Germinal center (tissue), 1 donor: ENCODE results near the gene TNFRSF18.
"Not testable (repeated sequence)": the region's sequence is repeated elsewhere in the genome, so short reads cannot be mapped to it uniquely, and the experiment has no call there.

Experiments
- DNase-seq: peaks from one replicate; pipeline ENCODE4 v3.0.0; 2012; ENCODE audit warnings: mixed read lengths, low spot score

The TNFRSF18 gene, protein sequence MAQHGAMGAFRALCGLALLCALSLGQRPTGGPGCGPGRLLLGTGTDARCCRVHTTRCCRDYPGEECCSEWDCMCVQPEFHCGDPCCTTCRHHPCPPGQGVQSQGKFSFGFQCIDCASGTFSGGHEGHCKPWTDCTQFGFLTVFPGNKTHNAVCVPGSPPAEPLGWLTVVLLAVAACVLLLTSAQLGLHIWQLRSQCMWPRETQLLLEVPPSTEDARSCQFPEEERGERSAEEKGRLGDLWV

DNA sequence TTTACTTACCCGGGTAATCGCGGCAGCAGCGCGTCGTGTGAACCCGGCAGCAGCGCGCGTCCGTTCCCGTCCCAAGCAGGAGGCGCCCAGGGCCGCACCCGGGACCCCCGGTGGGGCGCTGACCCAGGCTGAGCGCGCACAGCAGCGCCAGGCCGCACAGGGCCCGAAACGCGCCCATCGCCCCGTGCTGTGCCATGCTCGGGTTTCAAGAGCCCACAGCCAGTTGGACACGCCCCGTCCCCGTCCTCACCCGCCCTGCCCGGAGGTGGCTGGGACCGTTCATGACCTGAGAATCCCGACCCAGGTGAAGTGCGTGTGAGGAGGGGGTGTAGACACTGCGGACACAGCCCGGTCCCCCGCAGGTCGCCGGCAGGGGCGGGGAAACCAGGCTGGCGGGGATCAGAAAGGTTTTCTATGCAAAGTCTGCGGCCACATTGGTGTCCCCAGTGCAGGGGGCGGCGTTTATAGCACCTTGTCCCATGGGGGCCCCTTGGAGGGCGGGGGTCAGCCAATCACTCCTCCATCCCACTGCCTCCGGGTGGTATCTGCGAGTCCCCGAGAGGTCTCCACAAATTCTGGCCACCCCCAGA lies at the start of gene TNFRSF18:
Gene TNFRSF18 (minus strand): TSS at position 217 of the 590 bp plus-strand sequence. CDS start 21 bp downstream, at position 196.
- DNase-seq = no peak

DNA sequence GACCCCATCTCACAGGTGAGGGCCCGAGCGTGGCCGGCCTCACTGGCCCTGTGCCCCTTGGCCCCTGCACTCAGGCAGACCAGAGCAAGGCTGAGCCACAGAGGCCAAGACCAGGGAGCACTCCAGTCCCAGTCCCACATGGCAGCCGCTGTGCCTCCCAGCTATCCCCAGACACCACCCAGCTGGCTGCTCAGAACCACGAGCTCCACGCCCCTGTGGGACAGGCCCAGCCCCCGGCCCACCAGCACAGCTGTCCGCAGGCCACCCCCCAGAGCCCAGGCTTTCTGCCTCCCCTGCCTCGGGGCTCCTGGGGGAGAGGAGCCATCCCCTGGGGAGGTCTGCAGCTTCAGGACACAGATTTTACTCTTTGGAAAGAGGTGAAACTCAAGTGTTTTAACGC lies 49.2 kb upstream of the TNFRSF18 start:
- no peak for DNase-seq

DNA sequence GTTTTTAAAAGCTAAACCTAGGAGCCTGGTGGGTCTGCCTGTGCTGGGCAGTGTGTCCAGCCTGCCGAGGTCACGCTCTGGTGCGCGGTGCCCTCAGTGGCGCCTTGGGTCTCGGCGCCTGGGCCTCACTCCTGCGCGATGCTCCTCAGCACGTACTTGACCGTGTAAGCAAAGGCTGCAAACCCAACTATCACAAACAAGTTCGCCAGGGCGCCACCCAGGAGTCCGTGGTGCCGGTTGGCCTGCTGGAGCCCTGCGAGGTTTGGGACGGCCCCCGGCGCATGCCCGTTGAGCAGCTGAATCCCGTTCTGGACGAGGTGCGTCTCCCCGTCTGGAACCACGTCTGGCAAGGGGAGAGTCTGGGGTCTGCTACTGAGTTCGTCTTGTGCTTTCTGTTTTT lies 48.7 kb upstream of the TNFRSF18 start:
- DNase-seq = no peak

DNA sequence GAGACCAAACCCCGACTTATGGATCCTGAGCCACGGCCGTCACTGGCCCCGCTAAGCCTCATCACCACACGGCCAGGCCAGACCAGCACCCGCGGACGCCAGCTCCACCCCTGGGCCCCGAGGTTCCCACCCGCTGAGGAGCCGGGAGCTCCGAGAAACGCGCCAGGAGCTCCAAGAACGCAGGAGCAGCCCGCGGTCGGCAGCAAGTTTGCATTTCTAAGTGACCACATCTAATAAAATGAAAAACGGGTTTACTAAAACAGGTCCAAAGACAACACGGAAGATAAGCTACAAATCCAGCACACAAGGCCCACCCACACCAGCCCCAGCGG lies 48.2 kb upstream of the TNFRSF18 start:
- DNase-seq = no peak

DNA sequence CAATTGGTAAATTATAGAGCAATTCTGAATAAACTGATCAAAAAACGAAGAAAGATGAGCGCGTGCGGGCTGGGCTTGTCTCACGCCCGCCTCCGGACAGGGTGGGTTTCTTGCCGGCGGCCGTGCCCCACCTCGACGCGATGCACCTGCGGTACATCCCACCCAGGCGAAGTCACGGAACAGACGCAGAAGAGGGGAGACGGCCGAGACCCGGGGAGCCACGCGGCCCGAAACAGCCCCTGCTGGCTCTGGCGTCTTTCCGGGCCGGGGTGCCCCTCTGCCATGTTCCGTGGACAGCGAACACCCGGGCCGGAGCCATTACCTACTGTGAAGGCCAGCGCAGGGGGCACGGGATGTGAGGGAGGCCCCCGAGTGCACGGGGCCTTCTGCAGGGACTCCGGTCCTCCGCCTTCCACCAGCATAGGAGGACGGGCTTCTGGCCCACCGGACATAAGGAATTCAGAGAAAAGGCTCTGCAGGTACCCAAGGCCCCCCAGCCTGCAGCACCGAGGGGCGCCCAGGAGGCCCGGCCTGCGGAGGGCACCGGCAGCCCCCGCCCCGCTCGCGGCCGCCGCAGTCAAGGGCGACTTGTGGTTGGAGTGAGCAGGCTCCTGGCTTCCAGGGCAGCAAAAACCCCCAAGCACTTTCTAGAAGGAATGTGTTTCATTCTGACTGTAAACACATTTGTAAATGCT lies 47.7 kb upstream of the TNFRSF18 start:
- DNase-seq = no peak

DNA sequence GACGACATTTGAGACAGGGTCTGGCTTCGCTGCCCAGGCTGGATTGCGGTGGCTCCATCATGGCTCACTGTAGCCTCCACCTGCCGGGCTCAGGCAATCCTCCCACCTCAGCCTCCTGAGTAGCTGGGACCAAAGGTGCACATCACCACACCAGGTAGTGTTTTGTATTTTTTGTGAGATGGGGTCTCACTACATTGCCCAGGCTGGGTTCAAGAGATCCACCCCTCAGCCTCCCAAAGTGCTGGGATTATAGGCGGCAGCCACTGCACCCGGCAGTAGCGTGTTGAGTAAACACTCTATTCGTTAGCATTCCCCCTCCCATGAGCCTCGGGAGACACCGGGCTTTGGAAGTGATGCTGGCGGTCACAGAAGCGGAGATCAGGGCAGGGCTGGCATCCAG lies 46.9 kb upstream of the TNFRSF18 start:
- DNase-seq = no peak

DNA sequence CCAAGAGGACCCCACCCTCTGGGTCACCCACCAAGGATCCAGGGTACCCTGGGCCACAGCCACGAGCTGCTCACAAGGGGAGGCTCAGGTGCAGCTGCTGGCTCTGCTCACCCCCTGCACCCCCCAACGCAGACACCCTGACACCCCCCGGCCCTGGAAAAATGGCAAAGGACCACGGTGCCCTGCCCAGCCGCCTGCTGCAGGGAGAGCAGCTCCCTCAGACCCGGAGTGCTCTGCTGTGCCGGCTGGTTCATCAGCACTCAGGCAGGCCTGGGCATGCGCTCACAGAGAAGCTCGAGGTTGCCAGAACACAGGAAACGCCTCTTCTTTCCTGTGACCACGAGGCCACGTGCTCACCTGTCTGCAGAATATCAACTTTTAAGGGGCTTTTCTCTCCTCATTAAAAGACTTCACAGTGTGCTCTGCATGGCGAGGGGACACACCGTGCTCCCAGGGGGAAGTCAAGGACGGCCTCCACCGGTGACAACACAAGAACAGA lies 44.4 kb upstream of the TNFRSF18 start:
- peak; percentile 63 for DNase-seq

DNA sequence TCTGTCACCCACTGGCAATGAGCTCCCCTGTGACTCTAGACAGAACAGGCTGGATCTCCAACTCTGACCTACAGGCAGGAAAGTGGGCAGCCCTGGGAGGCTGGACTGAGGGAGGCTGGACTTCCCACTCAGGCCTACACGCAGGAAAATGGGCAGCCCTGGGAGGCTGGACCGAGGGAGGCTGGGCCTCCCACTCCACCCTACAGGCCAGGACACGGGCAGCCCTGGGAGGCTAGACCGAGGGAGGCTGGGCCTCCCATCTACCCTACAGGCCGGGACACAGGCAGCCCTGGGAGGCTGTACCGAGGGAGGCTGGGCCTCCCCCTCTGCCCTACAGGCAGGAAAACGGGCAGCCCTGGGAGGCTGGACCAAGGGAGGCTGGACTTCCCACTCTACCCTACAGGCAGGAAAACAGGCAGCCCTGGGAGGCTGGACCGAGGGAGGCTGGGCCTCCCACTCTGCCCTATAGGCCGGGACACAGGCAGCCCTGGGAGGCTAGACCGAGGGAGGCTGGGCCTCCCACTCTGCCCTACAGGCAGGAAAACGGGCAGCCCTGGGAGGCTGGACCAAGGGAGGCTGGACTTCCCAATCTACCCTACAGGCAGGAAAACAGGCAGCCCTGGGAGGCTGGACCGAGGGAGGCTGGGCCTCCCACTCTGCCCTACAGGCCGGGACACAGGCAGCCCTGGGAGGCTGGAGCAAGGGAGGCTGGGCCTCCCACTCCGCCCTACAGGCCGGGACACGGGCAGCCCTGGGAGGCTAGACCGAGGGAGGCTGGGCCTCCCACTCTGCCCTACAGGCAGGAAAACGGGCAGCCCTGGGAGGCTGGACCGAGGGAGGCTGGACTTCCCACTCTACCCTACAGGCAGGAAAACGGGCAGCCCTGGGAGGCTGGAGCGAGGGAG lies 41.9 kb upstream of the TNFRSF18 start:
- not testable (repeated sequence) for DNase-seq

DNA sequence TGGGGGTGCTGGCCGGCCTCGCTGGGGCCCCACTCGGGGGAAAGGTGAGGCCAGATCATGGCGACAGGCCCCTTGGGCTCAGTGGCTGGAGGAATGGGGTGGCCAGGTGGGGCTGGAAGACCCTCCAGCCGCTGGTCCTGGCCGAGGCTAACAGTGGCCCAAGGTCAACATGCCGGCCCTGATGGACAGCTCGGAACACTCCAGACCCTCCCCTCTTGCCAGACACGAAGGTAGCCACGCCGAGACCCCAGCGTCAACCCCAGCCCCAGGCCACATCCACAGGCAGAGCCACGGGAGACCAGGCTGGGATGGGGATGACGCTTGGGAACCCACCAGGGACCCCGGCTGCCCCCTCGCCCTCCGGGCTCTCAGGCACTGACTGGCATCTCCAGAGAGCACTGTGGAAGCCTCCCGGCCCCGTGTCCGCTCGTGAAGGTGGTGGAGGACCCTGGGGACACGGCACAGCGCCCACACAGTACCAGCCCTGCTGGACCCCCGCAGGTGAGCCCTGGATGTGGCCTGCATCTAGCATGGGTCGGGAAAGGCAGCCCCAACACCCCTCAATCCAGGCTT lies 41.0 kb upstream of the TNFRSF18 start:
- DNase-seq = no peak

DNA sequence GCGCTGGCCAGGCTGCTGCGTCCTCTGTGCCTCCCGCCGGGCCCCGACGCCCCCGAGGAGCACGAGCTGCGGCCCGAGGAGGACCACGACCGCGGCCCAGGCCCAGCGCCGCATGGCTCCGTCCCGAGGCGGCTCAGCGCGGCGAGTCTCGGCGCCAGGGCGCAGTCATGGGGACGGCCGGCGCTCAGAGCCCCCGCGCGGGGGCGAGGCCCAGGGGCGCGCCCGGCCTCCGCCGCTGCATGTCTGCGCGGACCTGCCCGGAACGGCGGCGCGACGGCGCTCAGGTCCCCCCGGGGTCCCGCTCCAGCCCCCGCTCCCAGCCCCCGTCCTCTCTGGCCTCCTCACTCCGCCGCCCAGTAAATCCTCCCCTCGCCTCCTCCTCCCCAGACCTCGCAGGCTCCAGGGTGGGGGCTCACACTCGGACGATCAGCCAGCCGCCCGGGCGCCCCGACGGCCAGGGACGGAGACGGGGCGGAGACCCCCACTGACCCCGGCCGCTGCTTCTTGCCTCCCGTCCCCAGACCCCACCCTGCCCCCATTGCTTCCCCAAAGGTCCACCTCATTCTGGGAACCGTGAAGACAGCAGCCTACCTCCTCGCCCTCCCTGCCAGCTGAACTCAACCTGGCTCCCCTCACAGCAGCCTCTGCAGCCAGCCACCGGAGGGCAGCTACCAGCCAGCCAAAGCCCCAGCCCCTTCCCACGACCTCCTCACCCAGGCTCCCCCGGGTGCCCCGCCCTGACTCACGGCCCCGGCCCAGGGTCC lies 40.4 kb upstream of the TNFRSF18 start, which contains the start of gene C1QTNF12:
Gene C1QTNF12 (minus strand): TSS at position 146 of the 764 bp plus-strand sequence. CDS start 32 bp downstream, at position 114.
- no peak for DNase-seq

DNA sequence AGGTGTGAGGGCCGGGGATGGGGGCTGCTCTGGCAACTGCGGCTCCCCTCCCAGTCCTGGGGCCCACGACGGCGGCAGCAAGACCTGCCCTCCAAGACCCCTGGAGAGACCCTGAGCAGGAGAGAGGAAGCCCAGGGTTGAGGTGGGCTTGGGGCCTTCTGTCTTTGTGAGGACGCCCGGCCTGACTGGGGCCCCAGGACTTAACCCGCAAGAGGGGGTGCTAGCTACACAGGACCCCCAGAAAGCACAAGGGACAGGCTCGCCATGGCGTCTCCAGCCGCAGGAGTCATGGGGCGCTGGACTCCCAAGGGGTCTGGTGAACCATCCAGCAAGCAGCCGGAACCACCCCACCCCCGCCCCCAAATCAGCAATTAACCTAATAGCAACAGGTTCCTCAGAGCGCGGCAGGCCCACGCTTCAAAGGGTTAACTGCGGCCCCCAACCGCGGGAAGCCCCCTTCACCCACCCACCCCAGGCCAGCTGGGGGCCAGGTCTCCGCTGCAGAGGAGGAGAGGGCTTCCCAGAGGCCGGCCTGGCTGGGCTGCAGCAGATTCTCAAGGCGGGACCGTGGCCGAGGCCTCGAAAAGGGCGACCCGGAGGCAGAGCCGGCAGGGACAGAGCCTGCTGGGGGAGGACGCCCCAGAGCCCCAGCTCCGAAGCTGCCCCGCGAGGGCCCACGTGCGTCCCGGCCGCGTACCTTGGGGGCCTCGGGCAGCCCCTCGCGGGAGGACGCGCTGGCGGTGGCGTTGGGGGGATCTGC lies 39.6 kb upstream of the TNFRSF18 start:
- DNase-seq = no peak

DNA sequence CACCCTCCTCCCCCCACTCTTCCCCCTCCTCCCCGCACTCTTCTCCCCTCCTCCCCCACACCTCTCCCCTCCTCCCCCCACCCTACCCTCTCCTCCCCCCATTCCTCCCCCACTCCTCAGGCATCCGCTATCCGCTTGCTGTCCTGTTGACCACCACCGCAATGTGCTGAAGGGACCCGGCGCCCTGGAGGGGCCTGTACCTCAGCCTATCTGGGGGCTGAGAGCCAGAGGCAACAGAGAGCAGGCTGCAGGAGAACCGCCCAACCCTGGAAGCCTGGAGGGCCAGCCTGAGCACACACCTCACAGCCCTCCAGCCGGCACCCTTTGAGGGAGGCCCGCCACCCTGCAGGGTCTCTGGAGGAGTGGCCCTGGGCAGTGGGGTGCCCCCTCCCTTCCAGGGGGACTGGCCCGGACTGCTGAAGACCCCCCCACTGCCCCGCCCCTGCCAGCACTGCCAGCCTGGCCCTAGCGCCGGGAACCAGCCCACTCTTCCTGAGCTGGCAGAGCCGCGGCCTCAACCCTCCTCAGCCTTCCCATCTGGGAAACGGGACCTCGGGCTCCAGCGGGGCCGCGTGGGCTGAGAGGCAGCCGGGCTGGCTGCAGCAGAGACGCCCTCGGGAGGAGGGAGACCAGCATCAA lies 38.9 kb upstream of the TNFRSF18 start:
- no peak for DNase-seq

DNA sequence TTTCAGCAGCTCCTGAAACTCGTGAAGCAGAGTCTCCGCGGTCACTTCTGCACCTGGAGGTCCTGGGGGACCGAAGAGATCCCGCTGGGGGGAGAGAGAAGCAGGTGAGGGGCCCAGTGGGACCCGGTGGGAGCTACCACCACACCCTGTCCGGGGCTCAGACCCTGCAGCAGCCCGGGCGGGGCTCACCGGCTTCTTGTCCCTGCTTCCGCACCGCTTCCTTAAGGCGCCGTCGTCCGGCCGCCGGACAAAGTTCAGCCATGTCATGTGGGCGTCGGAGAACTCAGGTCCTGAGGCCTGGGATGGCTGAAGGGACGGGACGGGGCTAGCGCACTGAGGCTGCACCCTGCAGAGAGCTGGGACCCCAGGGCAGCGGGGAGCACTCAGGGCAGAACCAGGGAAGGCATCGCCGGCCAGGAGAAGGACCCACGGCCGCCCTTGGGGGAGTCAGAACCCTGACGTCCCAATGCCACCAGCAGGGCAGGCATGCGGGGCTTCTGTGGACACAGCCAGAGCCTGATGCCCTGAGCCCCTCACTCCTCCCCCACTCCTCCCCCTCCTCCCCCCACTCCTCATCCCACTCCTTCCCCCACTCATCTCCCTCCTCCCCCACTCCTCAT lies 37.9 kb upstream of the TNFRSF18 start:
- no peak for DNase-seq

DNA sequence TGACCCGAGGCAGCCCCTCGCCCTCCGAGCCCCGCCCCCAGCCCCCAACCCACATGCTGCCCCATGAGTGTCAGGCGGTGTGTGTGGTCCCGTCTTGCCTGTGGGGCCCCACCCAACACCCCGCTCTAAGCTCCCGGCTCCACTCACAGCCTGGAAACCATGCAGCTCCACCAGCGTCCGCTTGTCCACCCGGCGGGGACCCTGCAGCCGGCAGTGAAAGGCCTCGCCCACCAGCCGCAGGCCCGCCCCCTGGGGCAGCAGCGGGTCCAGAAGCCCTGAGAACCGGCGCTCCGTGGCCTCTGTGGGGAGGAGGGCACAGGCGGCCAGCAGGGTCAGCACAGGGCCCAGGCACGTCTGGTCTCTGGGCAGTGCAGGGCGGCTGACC lies 37.4 kb upstream of the TNFRSF18 start:
- no peak for DNase-seq

DNA sequence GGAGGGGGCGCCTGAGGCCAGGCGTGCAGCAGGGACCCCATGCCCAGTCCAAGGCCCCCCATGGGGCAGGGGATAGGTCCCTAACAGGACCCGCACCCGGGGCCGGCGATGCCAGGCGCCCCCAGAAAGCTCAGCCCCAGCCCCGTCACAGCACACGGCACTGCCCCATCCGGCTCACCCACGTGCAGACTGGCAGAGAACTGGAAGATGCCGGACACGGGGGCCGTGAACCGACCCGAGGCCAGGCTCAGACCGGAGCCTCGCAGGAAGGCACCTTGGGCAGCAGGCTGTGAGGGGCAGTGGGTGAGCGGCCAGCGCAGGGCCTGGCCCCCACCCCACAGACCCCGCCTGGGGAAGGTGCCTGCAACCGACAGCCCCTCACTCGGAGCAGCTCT lies 36.9 kb upstream of the TNFRSF18 start:
- no peak for DNase-seq

DNA sequence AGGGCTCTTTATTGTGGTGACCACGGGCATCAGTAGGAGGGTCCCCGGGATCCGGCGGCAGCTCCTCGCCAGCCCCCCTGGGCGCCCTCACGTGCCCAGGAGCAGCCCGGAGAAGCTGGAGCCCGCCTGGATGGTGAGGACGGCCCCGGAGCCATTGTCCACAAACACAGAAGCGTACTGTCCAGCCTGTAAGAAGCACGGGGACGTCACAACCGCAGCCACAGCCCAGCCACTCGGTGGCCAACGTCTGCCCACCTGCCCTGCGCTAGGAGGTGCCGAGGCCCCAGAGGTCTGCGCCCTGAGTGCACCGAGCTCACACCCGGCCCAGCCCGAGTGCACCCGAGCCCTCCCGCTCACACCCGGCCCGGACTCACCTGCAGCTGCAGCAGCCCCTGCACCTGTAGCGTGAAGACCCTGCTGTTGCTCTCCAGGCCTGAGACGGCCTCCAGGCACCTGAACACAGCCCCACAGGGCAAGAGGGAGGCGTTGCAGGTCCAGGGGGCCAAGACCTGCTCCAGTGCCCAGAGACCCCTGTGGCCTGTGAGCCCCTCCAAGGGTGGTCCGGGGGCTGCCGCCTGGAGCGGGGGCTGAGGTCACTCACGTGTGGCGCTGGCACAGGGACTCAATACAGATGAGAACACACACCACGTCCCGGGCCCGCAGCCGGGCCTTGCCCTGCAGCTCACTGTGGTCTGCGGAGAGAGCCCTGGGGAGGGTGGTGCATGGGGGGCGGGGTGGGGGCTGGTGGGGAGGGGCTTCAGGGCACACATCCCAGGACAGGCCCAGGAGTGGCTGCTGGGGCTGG lies 36.3 kb upstream of the TNFRSF18 start:
- no peak for DNase-seq

DNA sequence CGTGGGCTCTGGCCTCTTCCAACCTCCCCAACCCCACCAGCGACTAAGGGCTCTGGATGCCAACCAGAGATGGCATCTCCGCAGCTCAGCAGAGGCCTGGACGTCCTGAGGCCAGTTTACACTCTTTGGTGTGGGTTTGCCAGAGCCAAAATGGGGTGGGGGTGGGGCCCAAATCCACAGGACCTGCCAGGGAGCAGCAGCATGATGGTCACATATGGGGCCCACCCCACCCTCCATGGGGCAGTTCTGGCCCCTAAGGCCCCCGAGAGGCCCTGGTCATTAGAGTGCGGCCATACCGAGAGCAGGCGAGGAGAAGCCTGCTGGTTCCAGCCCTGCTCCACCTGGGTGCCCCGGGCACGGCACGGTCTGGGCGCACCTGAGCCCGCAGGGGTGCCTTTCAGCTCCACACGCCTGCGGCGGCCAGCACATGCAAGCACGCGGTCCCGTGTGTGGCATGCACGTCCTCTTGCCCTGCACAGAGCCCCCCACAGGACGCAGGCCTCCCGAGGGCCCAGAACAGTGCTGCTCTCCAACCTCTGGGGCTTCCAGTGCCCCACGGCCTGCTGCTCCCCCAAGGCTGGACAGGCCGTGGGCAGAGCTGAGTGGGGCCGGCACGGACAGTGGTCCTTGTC lies 35.3 kb upstream of the TNFRSF18 start:
- no peak for DNase-seq
